ENCODE measurements around the gene KHDRBS2.

Gene KHDRBS2

DNA sequence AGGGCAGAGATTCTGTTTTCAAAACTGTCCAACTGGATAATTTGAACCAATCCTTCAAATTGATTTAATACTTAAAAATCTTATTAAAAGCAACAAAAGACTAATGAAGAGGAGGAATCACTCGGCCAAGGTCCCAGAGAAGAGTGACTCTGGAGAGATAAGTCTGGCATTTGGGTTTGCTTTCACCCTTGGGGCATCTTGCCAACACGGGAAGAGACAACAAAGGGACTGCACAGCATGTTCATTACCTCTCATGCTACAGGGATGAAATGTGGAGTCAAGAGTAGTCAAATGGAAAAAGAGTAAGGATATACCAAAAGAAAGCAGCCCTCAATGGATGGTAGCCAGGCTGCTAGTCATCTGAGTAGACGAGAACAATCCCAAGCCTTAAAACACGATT, 68.2 kb downstream of the KHDRBS2 start:
- H3K9me3 ChIP-seq (replicated peaks in 1 of 11) = peaks cover 0 to 9% (median 7%) of the 10 kb centered on the region in 11 experiments; a peak in 15 of 22 replicates
- H3K4me1 ChIP-seq = no peaks in the 10 kb centered on the region
- no peak for TF ChIP-seq Cebpa-rat (IDR thresholded peaks at IDR 0.05)
- no peak overlapping the region for H3K4me2 ChIP-seq
- H3K4me3 ChIP-seq = no peak overlapping the region
- no peaks in the 10 kb centered on the region for H4K20me1 ChIP-seq
- no peaks in the 10 kb centered on the region for H3K36me3 ChIP-seq
- no peak overlapping the region for H3K9ac ChIP-seq
- H3K27me3 ChIP-seq = no peaks in the 10 kb centered on the region
- no peak overlapping the region for H3K27ac ChIP-seq

DNA sequence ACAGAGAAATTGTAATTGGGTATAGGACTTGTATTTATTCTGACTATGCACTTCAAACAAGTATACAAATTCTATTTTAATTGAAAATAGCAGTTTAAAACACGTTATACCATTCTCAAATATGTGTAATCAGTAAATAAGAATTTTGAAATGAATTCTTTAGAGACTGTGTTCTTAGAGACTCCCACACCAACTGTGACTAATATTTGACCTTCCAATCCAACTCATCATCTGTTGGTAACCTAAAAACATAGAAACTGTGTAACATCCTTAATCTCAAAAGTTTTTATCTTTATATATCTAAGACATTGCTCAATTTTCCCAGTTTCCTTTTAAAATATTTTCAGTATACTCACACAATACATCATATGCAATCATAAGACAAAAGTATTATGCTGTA, 83.9 kb downstream of the KHDRBS2 start:
- no peak for TF ChIP-seq Cebpa-rat (IDR thresholded peaks at IDR 0.05)
- H3K36me3 ChIP-seq = no peaks in the 10 kb centered on the region
- no peaks in the 10 kb centered on the region for H4K20me1 ChIP-seq
- H3K4me3 ChIP-seq = no peak overlapping the region
- no peak overlapping the region for H3K9ac ChIP-seq
- no peaks in the 10 kb centered on the region for H3K9me3 ChIP-seq (replicated peaks in 1 of 11)
- no peak overlapping the region for H3K27ac ChIP-seq
- no peaks in the 10 kb centered on the region for H3K4me1 ChIP-seq
- no peaks in the 10 kb centered on the region for H3K27me3 ChIP-seq
- no peak overlapping the region for H3K4me2 ChIP-seq

- H3K4me2 ChIP-seq = no peak overlapping the region
- no peaks in the 10 kb centered on the region for H3K4me1 ChIP-seq
- no peak overlapping the region for H3K9ac ChIP-seq
- no peak for TF ChIP-seq Cebpa-rat (IDR thresholded peaks at IDR 0.05)
- H3K27ac ChIP-seq = no peak overlapping the region
- H3K27me3 ChIP-seq = no peaks in the 10 kb centered on the region
- no peaks in the 10 kb centered on the region; a peak in 1 of 22 replicates for H4K20me1 ChIP-seq
- no peaks in the 10 kb centered on the region for H3K36me3 ChIP-seq
- no peaks in the 10 kb centered on the region for H3K9me3 ChIP-seq (replicated peaks in 1 of 11)
- no peak overlapping the region for H3K4me3 ChIP-seq
Observed at GRCh38 chr6:62192593-62192992, 93.4 kb downstream of the KHDRBS2 start.

DNA sequence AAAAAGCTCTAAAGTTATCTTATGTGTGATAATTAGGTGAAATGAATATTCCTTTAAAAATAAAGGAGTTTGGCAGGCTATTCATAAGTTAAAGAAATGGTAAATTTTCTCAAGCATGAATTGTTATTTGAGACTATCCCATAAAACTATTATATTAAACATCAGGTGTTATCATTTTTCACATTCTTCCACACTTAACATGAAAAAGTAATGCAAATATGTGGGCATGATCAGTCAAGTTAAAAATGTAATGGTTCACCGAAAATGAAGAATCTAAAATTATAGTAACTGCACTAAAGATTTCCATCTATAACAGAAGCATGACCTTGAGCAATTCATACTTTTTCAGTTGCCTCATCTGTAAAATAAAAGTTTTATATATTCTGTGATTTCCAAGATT, 110.8 kb downstream of the KHDRBS2 start:
- Histone ChIP-seq H3K27me3 (no peaks in the 10 kb centered on the region), H3K27ac (no peak overlapping the region)

GRCh38 chr6:62174548-62174947, 111.5 kb downstream of the KHDRBS2 start:
- Histone ChIP-seq H3K9me3 (replicated peaks in 1 of 11) (no peaks in the 10 kb centered on the region), H3K4me3 (no peak overlapping the region), H3K27ac (no peak overlapping the region), H3K36me3 (no peaks in the 10 kb centered on the region), H3K4me1 (no peaks in the 10 kb centered on the region), H3K9ac (no peak overlapping the region), H3K4me2 (no peak overlapping the region), H3K27me3 (no peaks in the 10 kb centered on the region), H4K20me1 (no peaks in the 10 kb centered on the region)
- TF ChIP-seq Cebpa-rat (IDR thresholded peaks at IDR 0.05) = no peak

More for the DNA sequence above, 110.8 kb downstream of the KHDRBS2 start:
- H3K9ac ChIP-seq = no peak overlapping the region
- no peak overlapping the region for H3K4me3 ChIP-seq
- H3K4me2 ChIP-seq = no peak overlapping the region
- no peaks in the 10 kb centered on the region for H4K20me1 ChIP-seq
- H3K36me3 ChIP-seq = no peaks in the 10 kb centered on the region
- H3K4me1 ChIP-seq = no peaks in the 10 kb centered on the region
- TF ChIP-seq Cebpa-rat (IDR thresholded peaks at IDR 0.05) = no peak
- H3K9me3 ChIP-seq (replicated peaks in 1 of 11) = no peaks in the 10 kb centered on the region

DNA sequence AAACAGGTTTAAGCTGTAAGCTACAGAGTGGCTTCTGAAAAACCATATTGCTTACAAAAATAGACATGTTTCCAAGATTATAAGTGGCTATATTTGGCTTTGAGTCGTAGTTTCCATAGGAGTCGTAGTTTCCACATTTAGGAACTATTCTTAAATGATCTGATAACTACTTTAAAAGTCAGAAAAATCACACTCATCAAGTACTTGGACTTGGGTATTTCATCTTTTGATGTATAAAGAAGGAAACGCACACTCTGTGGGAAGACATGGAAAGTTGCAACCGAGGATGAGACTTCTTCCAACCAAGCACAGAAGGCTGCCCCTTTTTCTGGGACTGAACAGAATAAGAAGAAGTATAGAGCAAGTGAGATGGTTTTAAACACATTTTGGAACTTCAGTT, 118.3 kb downstream of the KHDRBS2 start:
- H3K36me3 ChIP-seq = no peaks in the 10 kb centered on the region
- H4K20me1 ChIP-seq = no peaks in the 10 kb centered on the region
- no peaks in the 10 kb centered on the region for H3K27me3 ChIP-seq
- no peak overlapping the region for H3K27ac ChIP-seq
- H3K9me3 ChIP-seq (replicated peaks in 1 of 11) = no peaks in the 10 kb centered on the region
- no peaks in the 10 kb centered on the region for H3K4me1 ChIP-seq
- no peak for TF ChIP-seq Cebpa-rat (IDR thresholded peaks at IDR 0.05)
- no peak overlapping the region for H3K4me3 ChIP-seq
- no peak overlapping the region for H3K9ac ChIP-seq
- no peak overlapping the region for H3K4me2 ChIP-seq

- Histone ChIP-seq H4K20me1 (no peaks in the 10 kb centered on the region), H3K9ac (no peak overlapping the region), H3K27ac (no peak overlapping the region), H3K4me3 (no peak overlapping the region), H3K4me2 (no peak overlapping the region), H3K36me3 (no peaks in the 10 kb centered on the region), H3K4me1 (no peaks in the 10 kb centered on the region), H3K27me3 (no peaks in the 10 kb centered on the region), H3K9me3 (replicated peaks in 1 of 11) (no peaks in the 10 kb centered on the region)
- TF ChIP-seq Cebpa-rat (IDR thresholded peaks at IDR 0.05) = no peak
Observed at GRCh38 chr6:62162858-62163257, 123.2 kb downstream of the KHDRBS2 start.

DNA sequence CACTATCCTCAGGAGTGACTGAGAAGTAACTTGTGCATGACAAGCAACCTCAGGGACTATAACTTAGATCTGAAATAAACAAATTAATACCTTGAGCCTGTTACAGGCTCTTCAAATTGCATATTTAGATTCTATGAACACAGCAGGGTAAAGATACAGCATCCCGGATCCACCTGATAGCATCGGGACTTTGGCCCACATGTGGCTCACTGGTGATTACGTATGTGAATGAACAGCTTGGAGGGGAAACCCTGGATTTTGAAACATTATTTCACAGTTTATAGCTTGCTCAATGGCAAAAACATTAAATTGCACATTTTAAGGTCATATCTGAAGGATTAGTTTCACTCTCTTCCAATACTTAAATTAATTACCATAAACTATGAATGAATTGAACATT, 133.2 kb downstream of the KHDRBS2 start:
- no peak overlapping the region for H3K9ac ChIP-seq
- H3K9me3 ChIP-seq (replicated peaks in 1 of 11) = no peaks in the 10 kb centered on the region
- H3K27me3 ChIP-seq = no peaks in the 10 kb centered on the region
- no peaks in the 10 kb centered on the region for H4K20me1 ChIP-seq
- TF ChIP-seq Cebpa-rat (IDR thresholded peaks at IDR 0.05) = no peak
- H3K4me2 ChIP-seq = no peak overlapping the region
- no peak overlapping the region for H3K4me3 ChIP-seq
- H3K27ac ChIP-seq = no peak overlapping the region
- no peaks in the 10 kb centered on the region for H3K36me3 ChIP-seq
- H3K4me1 ChIP-seq = no peaks in the 10 kb centered on the region

DNA sequence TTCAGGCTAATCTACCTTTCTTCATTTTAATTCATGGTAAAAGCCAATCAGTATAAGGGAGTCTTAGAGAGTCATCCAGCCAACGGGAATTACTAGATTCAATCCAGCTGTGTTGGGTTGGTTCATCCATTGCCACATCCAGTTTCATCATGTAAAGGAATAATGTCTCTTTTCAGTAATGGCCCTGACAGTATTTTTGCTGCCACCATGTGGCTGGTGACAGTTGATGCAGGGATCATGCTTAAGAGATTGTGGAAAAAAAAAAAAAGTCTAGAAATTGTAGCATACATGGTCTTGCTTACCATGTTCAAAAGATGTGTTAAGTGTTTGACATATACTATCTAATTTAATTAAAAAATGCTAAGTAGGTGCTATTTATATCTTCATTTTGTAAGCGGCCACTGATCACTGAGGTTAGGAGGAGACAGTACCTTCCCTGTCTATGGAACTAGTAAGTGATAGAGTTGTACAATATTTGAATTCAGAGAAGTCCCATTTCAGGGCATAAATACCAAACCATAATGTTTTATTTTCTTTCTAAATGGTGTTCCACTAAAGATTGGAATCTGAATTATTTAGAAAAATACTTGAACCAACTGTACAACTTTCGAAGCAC, 135.9 kb downstream of the KHDRBS2 start:
- no peaks in the 10 kb centered on the region for H3K36me3 ChIP-seq
- H3K4me2 ChIP-seq = no peak overlapping the region
- H3K4me1 ChIP-seq = peaks cover 0 to 7% (median 0%) of the 10 kb centered on the region in 10 experiments; a peak in 3 of 20 replicates
- no peak overlapping the region for H3K27ac ChIP-seq
- no peaks in the 10 kb centered on the region for H3K27me3 ChIP-seq
- no peak for TF ChIP-seq Cebpa-rat (IDR thresholded peaks at IDR 0.05)
- no peaks in the 10 kb centered on the region for H3K9me3 ChIP-seq (replicated peaks in 1 of 11)
- H3K4me3 ChIP-seq = no peak overlapping the region
- no peak overlapping the region for H3K9ac ChIP-seq
- no peaks in the 10 kb centered on the region for H4K20me1 ChIP-seq

DNA sequence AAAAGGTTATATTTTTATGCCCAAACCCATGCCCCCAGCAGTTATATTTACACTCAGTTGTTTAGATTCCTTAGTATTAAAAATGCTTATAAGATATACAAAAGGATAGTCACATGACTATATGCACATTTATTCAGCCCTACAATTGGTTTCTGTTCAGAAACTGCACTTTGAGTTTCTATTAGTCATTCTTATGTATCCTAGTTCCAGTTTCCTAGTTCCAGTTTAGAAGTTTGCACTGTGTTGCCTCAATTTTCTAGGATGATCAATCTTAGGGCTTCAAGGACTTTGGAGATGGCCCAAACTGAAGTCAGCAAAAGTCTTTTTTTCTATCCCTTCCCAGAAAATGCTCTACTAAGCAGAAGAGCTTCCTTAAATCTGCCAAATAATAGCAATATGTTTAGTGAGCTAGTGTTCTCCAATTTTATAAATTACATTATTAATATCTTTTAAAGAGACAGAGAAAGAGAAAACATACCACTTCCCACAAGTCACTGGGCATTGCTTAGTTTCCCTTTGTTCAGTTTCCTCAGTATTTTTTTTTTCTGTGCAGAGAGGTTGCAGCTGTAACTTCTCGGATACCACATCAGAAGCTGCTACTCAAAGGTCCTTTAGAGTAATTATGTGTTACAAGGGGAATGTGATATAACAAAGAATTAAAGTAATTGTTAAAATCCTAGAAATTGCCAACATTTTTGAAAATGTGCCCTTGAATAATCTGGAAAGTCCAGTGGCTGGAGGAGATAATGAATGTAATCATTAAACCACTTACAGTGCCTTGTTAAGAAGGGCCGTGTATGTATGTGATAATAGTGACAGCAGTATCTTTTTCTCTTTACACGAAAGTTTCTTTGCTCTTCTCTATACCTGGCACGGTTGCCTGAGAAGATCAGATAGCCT, 138.8 kb downstream of the KHDRBS2 start:
- no peak overlapping the region for H3K4me3 ChIP-seq
- H3K27ac ChIP-seq = no peak overlapping the region
- H3K4me1 ChIP-seq = peaks cover 0 to 7% (median 0%) of the 10 kb centered on the region in 10 experiments; a peak in 3 of 20 replicates
- H4K20me1 ChIP-seq = no peaks in the 10 kb centered on the region
- TF ChIP-seq Cebpa-rat (IDR thresholded peaks at IDR 0.05) = no peak
- no peaks in the 10 kb centered on the region for H3K27me3 ChIP-seq
- no peak overlapping the region for H3K9ac ChIP-seq
- peak overlapping the region in 2 of 11 experiments; percentile 0 to 33; a peak in 2 of 22 replicates for H3K4me2 ChIP-seq
- H3K36me3 ChIP-seq = no peaks in the 10 kb centered on the region
- H3K9me3 ChIP-seq (replicated peaks in 1 of 11) = no peaks in the 10 kb centered on the region
